Dermis blood vessel endothelial cell (primary cell): ENCODE measurements around the gene PRKAG2. TPM values are rescaled to one million over a fixed set of nuclear protein-coding genes. Genes with fewer than 3 reads are reported as not detected.

ENCODE experiments used
- DNase-seq: peaks from one replicate; pipeline ENCODE4 v3.0.0; 2010
- total RNA-seq: library from RNA; depleted of rRNA; stranded (reverse); fragments of >200 nt; gene quantifications from 2 replicates; pipeline ENCODE4 v1.2.3, GENCODE V29; 2014

The PRKAG2 gene
- total RNA-seq, 1 donor from 2014 or later: 16.8 TPM

DNA sequence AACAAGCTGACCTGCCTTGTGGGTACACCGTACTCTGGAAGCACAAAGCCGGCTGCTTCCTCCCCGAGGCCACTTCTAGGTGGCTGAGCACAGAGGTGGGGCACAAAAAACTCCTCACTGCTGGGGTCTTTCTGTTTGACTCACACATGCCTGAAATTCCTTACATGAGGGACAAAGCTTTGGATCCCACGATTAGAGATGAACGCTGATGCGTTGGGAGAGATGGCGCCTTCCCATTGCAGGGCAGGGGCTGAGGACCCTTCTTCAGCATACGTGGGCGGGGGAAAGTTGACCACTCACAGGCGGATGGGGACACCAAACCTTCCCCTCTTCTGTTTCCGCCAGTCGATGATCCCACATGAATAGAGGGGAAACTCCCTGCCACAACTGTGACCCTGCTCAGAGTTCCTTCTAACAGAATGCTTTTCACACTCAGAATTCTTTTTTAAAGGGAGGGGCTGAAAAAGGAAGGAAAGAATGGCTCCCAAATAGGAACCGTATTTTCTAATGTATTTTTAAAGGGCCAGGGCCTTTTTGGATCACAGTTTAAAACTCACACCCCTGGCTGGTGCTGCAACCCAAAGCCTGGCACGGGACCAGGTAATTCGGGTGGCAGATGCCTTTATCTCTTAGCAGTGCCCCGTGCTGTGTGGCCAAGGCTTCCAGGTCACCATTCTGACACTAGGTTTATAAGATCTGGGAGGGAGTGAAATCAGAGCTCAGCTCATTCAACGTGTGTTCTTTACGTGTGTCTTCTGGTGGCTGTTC is 134.0 kb downstream of the PRKAG2 start:
- peak; percentile 44 for DNase-seq

- DNase-seq: no peak
Observed at GRCh38 chr7:151741585-151741984, 135.3 kb downstream of the PRKAG2 start.

GRCh38 chr7:151740081-151740851 is 136.6 kb downstream of the PRKAG2 start:
- DNase-seq: no peak

DNA sequence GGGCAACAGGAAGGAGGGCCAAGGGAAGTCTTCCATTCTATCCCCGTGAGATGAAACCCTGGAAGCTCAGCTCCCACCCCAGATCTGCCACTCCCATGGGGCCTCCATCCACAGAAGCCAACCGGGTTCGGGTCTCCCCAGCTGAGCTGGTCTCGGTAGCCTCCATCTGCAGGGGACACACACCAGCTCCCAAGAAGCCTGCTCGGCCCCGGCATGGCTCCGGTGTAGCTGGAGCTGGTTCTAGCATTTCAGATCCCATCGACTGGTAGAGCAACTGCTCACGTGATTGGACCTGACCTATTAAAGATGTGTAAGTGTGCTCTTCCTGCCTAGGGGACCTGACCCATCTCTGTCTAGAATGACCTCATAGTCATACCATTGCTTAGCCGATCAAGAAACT is 138.0 kb downstream of the PRKAG2 start:
- DNase-seq: no peak

DNA sequence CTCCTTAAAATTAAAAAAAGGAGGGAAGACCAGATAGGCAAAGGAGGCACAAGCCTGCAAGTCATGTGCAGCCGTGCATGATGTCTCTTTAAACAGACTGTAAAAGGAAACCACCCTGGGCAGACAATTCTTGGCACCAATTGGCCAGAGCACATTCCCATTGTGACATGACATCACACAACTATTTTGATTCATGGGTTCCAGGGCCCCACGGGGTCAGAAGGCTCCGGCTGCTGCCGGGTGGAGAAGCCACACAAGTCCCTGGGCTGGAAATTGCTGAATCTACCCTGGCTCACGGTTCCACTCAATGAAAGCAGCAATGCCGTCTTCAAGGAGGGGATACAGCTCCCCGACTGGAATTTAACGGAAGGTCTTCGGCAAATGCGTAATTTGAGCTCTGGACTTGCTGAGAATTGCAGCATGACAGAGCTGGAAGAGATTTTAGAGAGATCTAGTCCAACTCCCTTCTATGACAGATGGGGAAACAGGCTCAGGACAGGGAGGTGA is 140.5 kb downstream of the PRKAG2 start:
- DNase-seq: peak; percentile 93

DNA sequence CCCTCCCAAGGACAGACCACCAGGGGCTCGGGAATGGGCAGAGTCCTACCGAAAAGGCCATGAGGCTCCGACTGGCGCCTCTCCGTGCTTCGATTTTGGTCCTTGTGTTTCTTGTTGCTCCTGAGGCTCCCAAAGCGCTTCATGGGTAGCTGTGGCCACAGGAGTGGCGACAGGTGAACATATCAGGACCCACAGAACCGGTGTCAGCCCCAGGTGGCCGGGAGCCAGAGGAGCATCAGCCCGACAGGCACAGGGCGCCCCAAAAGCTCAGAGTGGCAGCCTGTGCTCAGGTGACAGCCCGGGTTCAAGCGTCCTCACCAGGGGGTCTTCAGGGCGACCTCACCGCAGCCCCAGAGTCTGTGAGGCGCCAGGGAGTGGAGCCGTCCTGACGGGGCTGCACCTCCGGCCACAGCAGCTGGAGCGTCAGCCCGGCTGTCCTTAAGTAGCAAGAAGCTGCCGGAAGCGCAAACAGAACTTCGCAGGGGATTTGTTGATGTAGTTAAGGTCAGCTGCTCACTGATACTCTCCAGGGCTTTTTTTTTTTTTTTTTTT is 141.0 kb downstream of the PRKAG2 start:
- no peak for DNase-seq

- peak; percentile 43 for DNase-seq
Observed at GRCh38 chr7:151735186-151735850, 141.6 kb downstream of the PRKAG2 start.

DNA sequence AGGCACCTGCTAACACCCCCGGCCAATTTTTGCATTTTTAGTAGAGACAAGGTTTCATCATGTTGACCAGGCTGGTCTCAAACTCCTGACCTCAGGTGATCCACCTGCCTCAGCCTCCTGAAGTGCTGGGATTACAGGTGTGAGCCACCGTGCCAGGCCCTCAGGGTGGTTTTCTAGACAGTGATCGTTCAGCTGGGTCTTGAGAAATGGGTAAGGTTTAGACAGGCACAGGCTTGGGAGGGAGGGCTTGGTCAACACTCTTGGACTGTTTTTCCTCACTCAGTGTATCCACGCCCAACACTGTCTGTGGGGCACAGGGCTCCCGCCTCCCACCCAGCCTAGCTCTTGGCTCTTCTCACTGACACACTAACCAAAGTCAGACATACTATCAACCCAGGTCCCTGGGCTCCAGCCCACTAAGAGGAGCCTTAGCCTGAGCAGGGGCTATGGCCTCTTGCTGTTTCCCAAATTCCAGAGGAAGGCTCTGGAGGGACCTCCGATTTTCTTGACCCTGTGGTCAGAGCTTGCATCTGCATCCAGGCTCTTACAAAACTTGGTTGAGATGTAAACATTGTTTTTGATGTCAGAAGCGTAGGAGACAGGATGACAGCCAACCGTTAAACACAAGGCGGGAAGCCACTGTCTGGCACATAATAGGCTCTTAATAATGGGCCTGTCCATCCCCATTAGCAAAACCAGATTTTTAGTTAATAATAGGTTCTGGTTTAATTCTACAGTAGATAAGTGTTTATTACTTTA is 143.9 kb downstream of the PRKAG2 start:
- no peak for DNase-seq

GRCh38 chr7:151732292-151732691 is 144.6 kb downstream of the PRKAG2 start:
- no peak for DNase-seq

DNA sequence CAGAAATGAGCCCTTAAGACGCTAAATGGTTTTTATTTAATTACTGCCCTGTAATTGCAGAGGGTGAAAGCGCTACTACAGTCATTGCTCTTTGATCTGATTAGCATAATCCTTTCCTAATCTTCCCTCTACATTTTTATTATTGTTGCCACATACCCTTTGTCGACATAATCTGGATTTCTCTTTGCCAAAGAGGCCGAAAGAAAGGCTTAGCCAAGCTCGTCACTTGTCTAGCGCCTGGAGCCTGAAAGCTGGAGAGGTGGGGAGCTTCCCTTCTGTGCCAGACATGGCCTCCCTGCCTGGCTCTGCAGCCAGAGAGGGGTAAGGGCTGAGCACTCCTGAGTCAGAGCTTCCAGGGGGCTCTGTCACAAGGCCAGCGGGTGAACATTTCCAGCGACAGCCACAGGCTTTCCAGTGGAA is 145.9 kb downstream of the PRKAG2 start:
- no peak for DNase-seq

- no peak for DNase-seq
Observed at GRCh38 chr7:151730591-151730990, 146.3 kb downstream of the PRKAG2 start.

GRCh38 chr7:151729521-151729921 is 147.4 kb downstream of the PRKAG2 start:
- DNase-seq: no peak

DNA sequence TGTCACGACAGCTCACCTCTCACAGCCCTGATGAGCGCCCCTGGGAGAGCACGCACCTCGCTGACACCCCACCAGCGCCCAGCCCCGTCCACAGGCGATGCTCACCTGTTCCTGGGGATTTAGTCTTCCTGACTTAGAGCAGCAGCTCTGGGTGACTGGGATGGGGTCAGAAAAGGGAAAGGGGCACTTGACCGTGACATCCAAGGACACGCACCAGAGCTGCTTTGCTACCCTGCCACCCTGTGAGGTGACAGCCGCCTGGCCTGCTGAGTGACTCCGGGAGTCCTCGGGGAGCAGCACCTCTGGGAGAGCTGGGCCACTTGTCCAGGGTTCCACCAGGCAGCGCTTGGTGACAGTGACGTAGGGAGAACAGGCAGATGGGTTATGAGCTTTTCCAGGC is 148.2 kb downstream of the PRKAG2 start:
- no peak for DNase-seq

- no peak for DNase-seq
Observed at GRCh38 chr7:151728286-151728660, 148.6 kb downstream of the PRKAG2 start.

DNA sequence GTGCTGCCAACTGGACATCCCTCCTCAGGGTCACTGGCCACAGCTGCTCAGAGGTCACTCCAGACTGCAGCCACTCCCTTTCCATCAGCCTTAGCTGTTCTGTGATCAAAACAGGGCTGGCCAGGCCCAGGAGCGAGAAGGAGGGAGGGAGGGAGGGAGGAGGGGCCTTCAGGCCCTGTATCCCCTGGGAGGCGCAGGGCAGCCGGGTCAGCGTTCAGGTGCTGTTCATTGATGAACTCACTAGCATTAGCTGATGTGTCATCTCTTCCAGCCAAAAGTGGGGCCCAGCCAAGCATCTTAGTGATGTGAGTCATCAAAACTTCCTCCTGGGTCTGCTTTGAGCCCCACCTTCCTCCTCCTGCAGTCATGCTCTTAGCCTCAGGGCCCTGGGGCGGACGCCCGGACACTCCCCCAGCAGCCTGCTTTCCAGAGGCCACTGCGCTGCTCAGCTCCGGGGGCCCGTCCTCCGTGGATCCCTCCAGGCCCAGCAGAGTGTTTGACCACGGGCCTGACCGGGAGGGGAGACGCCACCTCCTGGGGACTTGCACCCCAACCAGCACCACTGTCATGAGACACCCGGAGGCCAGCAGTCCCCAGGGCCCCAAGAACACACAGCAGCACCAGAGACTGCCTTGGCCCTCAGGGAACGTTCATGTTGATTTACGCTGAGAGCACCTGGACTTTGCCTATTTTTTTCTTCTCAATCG is 149.2 kb downstream of the PRKAG2 start:
- peak; percentile 97 for DNase-seq

DNA sequence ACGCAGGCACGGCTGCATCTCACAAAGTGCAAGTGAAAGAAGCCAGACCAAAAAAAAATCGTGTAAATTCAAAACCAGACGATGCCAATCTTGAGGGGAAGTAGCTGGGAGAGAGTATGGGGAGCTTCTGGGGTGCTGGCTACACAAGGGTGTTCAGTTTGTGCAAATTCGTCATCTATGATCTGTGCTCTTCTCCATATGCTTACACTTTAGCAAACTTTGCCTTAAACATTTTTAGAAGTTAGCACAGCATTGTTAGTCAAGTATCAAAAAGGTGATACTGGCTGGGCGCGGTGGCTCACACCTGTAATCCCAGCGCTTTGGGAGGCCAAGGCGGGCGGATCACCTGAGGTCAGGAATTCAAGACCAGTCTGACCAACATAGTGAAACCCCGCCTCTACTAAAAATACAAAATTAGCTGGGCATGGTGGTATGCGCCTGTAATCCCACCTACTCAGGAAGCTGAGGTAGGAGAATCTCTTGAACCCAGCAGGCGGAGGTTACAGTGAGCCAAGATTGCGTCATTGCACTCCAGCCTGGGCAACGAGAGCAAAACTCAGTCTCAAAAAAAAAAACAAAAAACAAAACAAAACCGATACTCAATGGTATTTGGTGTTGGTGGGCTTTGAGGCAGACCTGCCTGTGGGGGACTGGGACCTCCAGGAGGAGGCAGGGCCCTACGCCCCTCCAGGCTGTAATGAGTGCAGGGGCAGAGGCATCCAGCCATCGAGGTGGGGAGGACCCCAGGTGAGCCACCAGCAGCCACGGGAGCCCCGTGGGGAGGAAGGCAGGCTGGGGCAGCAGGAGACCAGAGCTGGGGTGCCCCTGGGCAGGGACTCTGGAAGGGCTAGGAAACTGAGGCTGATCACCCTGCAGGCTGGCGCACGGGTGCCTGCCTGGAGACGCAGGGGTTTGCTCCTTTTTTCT is 150.0 kb downstream of the PRKAG2 start:
- no peak for DNase-seq

DNA sequence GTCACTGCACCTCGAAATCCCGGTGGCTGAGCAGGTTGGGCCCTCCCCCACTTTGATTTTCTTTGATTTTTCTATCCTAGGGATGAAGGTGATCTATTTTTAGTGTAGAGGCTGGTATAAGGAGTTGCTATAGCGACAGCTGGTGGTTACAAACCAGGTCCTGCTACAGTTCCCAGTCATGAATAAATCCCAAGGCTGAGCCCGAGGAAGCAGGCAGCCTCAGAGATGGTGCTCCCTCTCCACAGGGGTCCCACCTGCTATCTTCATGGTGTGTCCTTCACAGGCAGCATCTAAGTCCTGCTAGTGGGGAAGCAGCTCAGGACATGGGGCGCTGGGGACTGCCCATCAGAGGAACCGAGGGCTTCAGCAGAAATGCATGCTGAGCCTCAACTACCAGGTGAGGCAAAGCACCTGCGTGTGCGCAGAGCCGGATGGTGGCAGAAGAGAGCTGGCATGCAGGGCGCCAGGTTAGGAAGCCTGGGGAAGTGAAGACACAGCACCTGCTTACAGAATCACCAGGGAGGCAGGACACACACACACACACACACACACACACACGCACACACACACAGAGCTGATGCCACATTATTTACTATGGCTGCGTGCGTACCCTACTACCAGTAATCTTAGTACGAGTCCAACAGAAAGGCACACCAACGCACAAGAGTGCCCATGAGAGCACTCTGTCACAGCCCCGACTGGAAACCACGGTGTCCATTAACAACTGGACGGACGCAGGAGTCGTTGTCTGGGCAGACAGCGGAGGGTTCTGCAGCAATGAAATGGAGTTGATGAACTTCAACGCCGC is 150.9 kb downstream of the PRKAG2 start:
- no peak for DNase-seq

GRCh38 chr7:151724920-151725584 is 151.9 kb downstream of the PRKAG2 start:
- DNase-seq: no peak
